NOMO-1 treated with DMSO at 0.1 percent for 48 hours (cell line): ENCODE measurements around the gene TRIM2.
"Not testable (repeated sequence)": the region's sequence is repeated elsewhere in the genome, so short reads cannot be mapped to it uniquely, and the experiment has no call there.

Experiments
- DNase-seq: peaks from one replicate; lab custom pipeline; 2025; ENCODE audit not compliant: unreplicated experiment; lab: John Stamatoyannopoulos, UW

The TRIM2 gene

DNA sequence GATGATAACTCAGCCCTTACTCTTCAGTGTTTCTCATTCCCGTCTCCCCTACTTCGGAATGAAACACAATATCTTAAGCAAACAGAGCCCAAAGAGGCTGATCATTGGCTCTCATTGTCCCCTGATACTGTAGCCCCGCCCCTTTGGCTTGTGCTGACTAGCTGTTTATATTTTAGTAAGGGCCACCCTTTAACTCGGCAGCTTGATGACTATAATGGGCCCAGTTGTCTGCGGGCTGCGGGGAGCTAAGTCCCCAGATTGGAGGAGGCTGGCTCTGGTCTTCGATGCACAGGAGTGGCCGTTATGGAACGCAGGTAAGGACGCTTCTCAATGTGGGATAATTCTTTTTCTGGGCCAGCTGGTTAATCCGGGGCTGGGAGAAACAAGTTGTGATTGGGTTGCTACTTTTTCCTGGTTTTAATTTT, at the start of gene TRIM2:
Gene TRIM2, plus strand, starts transcription at position 197 of the 425 bp plus-strand sequence. Its CDS starts 88 bp downstream, at position 285.
- DNase-seq = no peak

- no peak for DNase-seq
These were observed 48.6 kb upstream of the TRIM2 start for GRCh38 chr4:153155686-153156085.

- peak; percentile 78 for DNase-seq
These were observed 48.0 kb upstream of the TRIM2 start for GRCh38 chr4:153156263-153156662.

GRCh38 chr4:153156721-153157120, 47.5 kb upstream of the TRIM2 start:
- no peak for DNase-seq

GRCh38 chr4:153159016-153159415, 45.2 kb upstream of the TRIM2 start:
- DNase-seq = peak; percentile 83

DNA sequence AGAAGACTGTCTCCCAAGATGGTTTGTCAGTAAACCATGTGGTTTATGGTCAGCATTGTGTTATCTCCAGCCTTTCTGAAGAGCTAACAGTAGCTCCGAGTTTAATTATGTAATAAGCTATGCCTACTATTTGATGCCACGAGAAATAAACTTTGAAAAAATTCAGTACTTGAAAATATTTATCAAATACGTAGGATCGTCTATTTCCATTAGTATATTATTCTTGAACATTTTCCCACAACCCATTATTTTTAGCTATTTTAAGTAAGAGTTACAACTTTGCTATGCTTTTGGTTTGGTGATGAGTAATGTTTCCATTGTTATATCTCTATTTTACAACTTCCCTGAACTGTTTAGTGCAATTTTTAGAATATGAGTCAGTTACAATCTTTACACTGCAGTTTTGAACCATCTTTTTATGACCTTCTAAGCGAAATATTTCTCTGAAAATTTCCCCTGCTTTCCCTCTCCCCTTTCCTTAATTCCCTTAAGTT, 44.5 kb upstream of the TRIM2 start:
- DNase-seq = peak; percentile 83

- no peak for DNase-seq
These were observed 43.4 kb upstream of the TRIM2 start for GRCh38 chr4:153160821-153161220.

- DNase-seq = no peak
These were observed 42.8 kb upstream of the TRIM2 start for GRCh38 chr4:153161226-153161963.

DNA sequence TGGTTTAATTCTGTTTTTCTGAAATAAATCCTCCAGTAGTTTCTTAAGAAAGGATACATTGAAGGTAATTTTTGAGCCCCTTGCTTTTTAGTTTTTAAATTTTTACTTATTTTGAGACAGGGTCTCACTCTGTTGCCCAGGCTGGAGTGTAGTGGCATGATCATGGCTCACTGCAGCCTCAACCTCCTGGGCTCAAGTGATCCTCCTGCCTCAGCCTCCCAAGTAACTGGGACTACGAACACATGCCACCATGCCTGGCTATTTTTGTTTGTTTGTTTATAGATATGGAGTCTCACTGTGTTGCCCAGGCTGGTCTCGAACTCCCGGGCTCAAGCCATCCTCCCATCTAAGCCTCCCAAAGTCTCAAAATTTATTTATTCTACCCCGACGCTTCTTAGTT, 39.0 kb upstream of the TRIM2 start:
- not testable (repeated sequence) for DNase-seq

GRCh38 chr4:153166716-153167501, 37.3 kb upstream of the TRIM2 start:
- no peak for DNase-seq

DNA sequence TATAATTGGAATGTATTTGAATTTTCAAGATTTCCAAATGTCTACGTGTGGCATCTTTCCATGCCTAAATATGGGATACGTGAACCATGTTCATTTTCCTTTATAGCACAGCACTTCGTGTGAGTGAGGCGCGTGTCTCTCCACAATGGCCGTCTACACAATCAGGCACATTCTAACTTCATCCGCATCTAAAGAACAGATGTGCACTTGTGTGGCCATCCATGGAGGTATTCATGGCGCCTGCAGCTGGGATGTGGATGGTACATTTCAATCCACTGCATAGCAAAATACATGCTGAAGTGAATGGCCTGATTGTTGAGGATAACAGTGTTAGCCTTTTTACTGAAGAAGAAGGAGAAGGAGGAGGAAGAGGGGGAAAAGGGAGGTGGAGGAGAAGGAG, 34.5 kb upstream of the TRIM2 start:
- no peak for DNase-seq

DNA sequence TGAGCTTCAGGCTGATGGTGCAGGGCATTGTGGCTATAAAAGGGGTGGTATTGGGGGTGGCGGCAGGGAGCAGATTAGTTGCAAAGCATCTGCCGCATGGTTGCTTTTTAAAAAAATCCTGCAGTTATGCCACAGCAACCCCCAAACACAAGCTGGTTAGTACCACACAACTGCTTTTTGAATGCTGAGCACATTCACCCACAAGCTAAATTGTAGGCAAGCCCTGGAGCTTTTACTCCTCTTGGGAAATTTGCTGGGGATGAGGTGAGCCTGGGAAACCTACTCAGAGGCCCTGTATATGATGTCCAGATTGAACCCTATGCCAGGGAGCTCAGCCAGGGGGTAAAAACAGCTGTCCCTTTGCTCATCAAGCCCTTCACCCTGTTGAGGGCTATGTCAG, 33.8 kb upstream of the TRIM2 start:
- no peak for DNase-seq

DNA sequence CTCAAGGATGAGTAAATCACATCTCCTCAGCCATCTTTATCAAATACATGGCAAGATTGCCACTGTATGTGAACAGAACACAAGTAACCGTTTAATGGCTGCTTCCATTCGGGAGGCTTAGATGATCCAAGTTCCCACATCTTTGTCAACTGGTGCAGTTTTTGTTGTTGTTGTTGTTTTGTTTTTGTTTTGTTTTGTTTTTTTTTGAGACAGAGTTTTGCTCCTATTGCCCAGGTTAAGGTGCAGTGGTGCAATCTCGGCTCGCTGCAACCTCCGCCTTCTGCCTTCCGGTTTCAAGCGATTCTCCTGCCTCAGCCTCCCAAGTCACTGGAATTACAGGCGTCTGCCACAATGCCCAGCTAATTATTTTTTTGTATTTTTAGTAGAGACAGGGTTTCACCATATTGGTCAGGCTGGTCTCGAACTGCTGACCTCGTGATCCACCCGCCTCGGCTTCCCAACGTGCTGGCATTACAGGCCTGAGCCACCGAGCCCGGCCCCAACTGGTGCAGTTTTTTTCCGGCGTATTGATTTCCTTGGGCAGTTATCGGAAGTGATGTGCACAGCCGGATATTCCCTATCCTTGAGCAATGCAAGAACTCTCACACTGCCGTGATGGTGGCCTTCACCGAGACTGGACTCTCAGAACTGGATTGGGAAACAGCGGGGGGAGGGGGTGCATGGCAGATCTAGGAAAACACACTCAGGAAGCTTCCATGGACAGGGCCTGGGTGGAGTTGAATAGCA, 29.2 kb upstream of the TRIM2 start:
- no peak for DNase-seq

DNA sequence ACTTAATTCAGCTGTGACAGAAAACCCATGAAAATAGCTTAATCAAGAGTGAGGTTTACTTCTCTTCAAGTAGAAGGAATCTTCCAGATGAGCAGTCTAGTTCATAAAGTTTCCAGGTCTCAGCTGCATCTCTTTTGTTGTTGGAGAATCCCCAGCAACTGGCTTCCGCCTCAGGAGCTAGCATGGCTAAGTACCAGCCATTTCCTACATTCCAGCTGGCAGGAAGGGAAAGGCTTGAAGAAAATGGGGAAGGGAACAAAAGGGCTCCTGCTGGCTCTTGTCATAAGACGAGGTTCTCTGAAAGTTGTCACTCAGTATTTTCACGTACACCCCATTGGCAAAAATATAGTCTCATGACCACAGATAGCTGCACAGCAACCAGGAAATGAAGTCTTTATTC, 27.3 kb upstream of the TRIM2 start:
- DNase-seq = no peak

- no peak for DNase-seq
These were observed 26.4 kb upstream of the TRIM2 start for GRCh38 chr4:153177841-153178240.

- DNase-seq = no peak
These were observed 25.1 kb upstream of the TRIM2 start for GRCh38 chr4:153179100-153179499.

- no peak for DNase-seq
These were observed 22.9 kb upstream of the TRIM2 start for GRCh38 chr4:153181293-153181692.

- no peak for DNase-seq
These were observed 22.5 kb upstream of the TRIM2 start for GRCh38 chr4:153181700-153182099.

- DNase-seq = no peak
These were observed 21.1 kb upstream of the TRIM2 start for GRCh38 chr4:153183146-153183545.

DNA sequence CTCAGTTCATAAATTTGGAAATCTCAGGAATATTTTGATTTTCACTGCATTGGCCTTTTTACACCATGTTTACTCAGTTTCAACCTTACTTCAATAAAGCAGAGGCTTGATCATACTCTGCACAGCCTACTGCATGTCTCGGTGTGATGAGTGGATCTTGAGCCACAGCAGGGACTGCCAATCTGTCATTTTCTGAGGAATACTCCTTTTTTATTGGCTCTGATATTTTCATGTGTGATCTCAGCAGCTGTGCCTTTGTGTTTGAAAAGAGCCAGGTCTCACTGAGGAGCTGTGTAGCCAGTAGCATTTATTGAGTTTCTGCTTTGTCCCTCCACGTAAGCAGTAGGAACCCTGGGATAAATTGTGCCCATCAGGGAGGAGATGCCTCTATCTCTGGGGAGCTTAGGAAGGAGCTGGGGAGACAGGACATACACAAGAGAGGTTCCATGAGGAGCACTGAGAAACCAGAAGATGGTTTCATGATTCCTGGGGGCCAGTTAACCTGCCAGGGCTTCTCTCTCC, 18.9 kb upstream of the TRIM2 start:
- DNase-seq = no peak

GRCh38 chr4:153186046-153186728, 18.1 kb upstream of the TRIM2 start:
- no peak for DNase-seq
